Breast epithelium (tissue), 3 donors: Measurements from ENCODE around the gene TBCK.
A peak's percentile ranks its signal among the peaks of the same experiment; 100 is the strongest.

Experiments
- CTCF ChIP-seq, 3 donors: fragments of 450-650 bp; IDR thresholded peaks; one replicate each; pipeline ENCODE4 v1.5.1; 2016 to 2017; ENCODE audit warnings: antibody characterized with exemption in 3 of 3, mild to moderate bottlenecking in 3 of 3, moderate library complexity in 3 of 3
- POLR2A ChIP-seq: fragments of 450-650 bp; IDR thresholded peaks from one replicate; pipeline ENCODE4 v1.6.1; 2016; ENCODE audit warnings: antibody characterized with exemption, mild to moderate bottlenecking, moderate library complexity

- peak in 2 of 3 donors; percentile 18 to 19 for TF ChIP-seq CTCF (IDR thresholded peaks at IDR 0.05)
- TF ChIP-seq POLR2A, result no peak
Observed at GRCh38 chr4:106329041-106329618, 13.1 kb upstream of the TBCK start.
